SK-N-SH treated with all-trans-retinoic acid at 6 μM for 48 hours (cell line): ENCODE results near the gene MRAP.

Experiments used
- ATAC-seq: fragments of 200-7000 bp; cut with Tn5 transposase; 3 replicates; pipeline ENCODE4 v1.9.1; 2020; ENCODE audit warnings: mild to moderate bottlenecking, moderate library complexity
- ARNTL ChIP-seq: fragments of 450-650 bp; formaldehyde crosslinking; IDR thresholded peaks from 2 replicates; pipeline ENCODE4 v1.5.0; 2020; ENCODE audit warnings: low read depth, mild to moderate bottlenecking, moderate library complexity, borderline replicate concordance
- CSDC2 ChIP-seq: fragments of 250-450 bp; sonication (Bioruptor Pico); IDR thresholded peaks from 2 replicates; pipeline ENCODE4 v1.5.0; 2020; ENCODE audit warnings: mild to moderate bottlenecking, moderate library complexity
- ESRRG ChIP-seq: fragments of 250-450 bp; sonication (Bioruptor Pico); IDR thresholded peaks from 2 replicates; pipeline ENCODE4 v1.6.1; 2021; ENCODE audit warnings: mild to moderate bottlenecking
- GLIS3 ChIP-seq: fragments of 250-450 bp; sonication (Bioruptor Pico); IDR thresholded peaks from 2 replicates; pipeline ENCODE4 v1.5.0; 2020; ENCODE audit warnings: mild to moderate bottlenecking, moderate library complexity
- ISL1 ChIP-seq: fragments of 250-450 bp; sonication (Bioruptor Pico); IDR thresholded peaks from 2 replicates; pipeline ENCODE4 v2.1.2; 2022; ENCODE audit warnings: mild to moderate bottlenecking, moderate library complexity
- OSR1 ChIP-seq: fragments of 250-450 bp; sonication (Bioruptor Pico); IDR thresholded peaks from 2 replicates; pipeline ENCODE4 v1.8.0; 2022; ENCODE audit warnings: moderate library complexity, mild to moderate bottlenecking, inconsistent platforms
- PPARA ChIP-seq: fragments of 250-450 bp; sonication (Bioruptor Pico); IDR thresholded peaks from 2 replicates; pipeline ENCODE4 v1.5.0; 2020; ENCODE audit warnings: mild to moderate bottlenecking, borderline replicate concordance
- RARB ChIP-seq: fragments of 250-450 bp; sonication (Bioruptor Pico); IDR thresholded peaks from 2 replicates; pipeline ENCODE4 v1.8.0; 2021; ENCODE audit warnings: mild to moderate bottlenecking, moderate library complexity
- SNAI2 ChIP-seq: fragments of 250-450 bp; sonication (Bioruptor Pico); IDR thresholded peaks from 2 replicates; pipeline ENCODE4 v1.5.0; 2020; ENCODE audit warnings: mild to moderate bottlenecking, moderate library complexity
- TCF4 ChIP-seq: fragments of 250-450 bp; sonication (Bioruptor Pico); IDR thresholded peaks from 2 replicates; pipeline ENCODE4 v1.8.0; 2021; ENCODE audit warnings: mild to moderate bottlenecking, moderate library complexity, borderline replicate concordance
- ZC3H10 ChIP-seq: fragments of 250-450 bp; sonication (Bioruptor Pico); IDR thresholded peaks from 2 replicates; pipeline ENCODE4 v1.5.1; 2021; ENCODE audit warnings: mild to moderate bottlenecking, moderate library complexity
- ZFP3 ChIP-seq: fragments of 250-450 bp; sonication (Bioruptor Pico); IDR thresholded peaks from 2 replicates; pipeline ENCODE4 v1.5.0; 2020; ENCODE audit warnings: mild to moderate bottlenecking, moderate library complexity
- ZFP30 ChIP-seq: fragments of 450-650 bp; formaldehyde crosslinking; IDR thresholded peaks from 2 replicates; pipeline ENCODE4 v1.5.0; 2022; ENCODE audit warnings: mild to moderate bottlenecking, moderate library complexity
- ZNF565 ChIP-seq: fragments of 450-650 bp; formaldehyde crosslinking; conservative IDR thresholded peaks from 2 replicates; pipeline ENCODE4 v1.5.0; 2020; ENCODE audit warnings: low read depth, mild to moderate bottlenecking, moderate library complexity
- ZNF70 ChIP-seq: fragments of 450-650 bp; formaldehyde crosslinking; IDR thresholded peaks from 2 replicates; pipeline ENCODE4 v1.5.0; 2020; ENCODE audit warnings: mild to moderate bottlenecking, moderate library complexity
- TF ChIP-seq, protein P1 (sequence below): fragments of 250-450 bp; sonication (Bioruptor Pico); IDR thresholded peaks from 2 replicates; pipeline ENCODE4 v1.5.1; 2020; ENCODE audit warnings: low read depth, mild to moderate bottlenecking, moderate library complexity
- TF ChIP-seq, protein P2 (sequence below): fragments of 250-450 bp; sonication (Bioruptor Pico); IDR thresholded peaks from 2 replicates; pipeline ENCODE4 v1.5.1; 2021; ENCODE audit warnings: mild to moderate bottlenecking, moderate library complexity
- TF ChIP-seq, protein P3 (sequence below): fragments of 250-450 bp; sonication (Bioruptor Pico); IDR thresholded peaks from 2 replicates; pipeline ENCODE4 v1.5.0; 2020; ENCODE audit warnings: mild to moderate bottlenecking, moderate library complexity
- TF ChIP-seq, protein P4 (sequence below): fragments of 250-450 bp; sonication (Bioruptor Pico); IDR thresholded peaks from 2 replicates; pipeline ENCODE4 v1.8.0; 2021; ENCODE audit warnings: low read depth, mild to moderate bottlenecking, moderate library complexity, borderline replicate concordance

The MRAP gene

DNA sequence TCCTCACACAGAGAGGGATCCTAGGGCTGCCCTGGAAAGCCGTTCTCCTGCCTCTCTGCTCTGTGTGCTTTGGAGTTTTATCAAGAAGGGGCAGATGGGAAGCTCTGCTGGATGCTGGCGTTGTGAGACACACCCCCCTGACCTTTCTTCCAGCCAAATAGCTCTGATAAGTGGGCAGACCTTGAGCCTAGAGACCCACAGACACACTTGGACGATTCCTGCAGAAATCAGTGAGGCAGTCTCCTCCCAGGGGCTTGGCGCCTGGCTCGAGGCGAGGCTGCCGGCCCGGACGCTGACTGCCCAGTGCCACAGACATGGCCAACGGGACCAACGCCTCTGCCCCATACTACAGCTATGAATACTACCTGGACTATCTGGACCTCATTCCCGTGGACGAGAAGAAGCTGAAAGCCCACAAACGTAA lies at the start of gene MRAP:
MRAP (plus strand) TSS at position 198 of the 424 bp plus-strand sequence; CDS start at position 315, 117 bp downstream.
- TF ChIP-seq OSR1 (CRISPR knock-in tag), result no peak
- TF ChIP-seq GLIS3 (CRISPR knock-in tag), result no peak
- TF ChIP-seq ZNF565 (CRISPR knock-in tag), result no peak
- no peak for TF ChIP-seq ZNF70 (CRISPR knock-in tag)
- TF ChIP-seq TCF4, result no peak
- no peak for TF ChIP-seq ARNTL (CRISPR knock-in tag)
- TF ChIP-seq, protein P1, sequence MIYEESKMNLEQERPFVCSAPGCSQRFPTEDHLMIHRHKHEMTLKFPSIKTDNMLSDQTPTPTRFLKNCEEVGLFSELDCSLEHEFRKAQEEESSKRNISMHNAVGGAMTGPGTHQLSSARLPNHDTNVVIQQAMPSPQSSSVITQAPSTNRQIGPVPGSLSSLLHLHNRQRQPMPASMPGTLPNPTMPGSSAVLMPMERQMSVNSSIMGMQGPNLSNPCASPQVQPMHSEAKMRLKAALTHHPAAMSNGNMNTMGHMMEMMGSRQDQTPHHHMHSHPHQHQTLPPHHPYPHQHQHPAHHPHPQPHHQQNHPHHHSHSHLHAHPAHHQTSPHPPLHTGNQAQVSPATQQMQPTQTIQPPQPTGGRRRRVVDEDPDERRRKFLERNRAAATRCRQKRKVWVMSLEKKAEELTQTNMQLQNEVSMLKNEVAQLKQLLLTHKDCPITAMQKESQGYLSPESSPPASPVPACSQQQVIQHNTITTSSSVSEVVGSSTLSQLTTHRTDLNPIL (CRISPR knock-in tag), result no peak
- no peak for TF ChIP-seq ISL1
- TF ChIP-seq SNAI2 (CRISPR knock-in tag), result no peak
- TF ChIP-seq, protein P2, sequence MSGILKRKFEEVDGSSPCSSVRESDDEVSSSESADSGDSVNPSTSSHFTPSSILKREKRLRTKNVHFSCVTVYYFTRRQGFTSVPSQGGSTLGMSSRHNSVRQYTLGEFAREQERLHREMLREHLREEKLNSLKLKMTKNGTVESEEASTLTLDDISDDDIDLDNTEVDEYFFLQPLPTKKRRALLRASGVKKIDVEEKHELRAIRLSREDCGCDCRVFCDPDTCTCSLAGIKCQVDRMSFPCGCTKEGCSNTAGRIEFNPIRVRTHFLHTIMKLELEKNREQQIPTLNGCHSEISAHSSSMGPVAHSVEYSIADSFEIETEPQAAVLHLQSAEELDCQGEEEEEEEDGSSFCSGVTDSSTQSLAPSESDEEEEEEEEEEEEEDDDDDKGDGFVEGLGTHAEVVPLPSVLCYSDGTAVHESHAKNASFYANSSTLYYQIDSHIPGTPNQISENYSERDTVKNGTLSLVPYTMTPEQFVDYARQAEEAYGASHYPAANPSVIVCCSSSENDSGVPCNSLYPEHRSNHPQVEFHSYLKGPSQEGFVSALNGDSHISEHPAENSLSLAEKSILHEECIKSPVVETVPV (CRISPR knock-in tag), result no peak
- TF ChIP-seq, protein P3, sequence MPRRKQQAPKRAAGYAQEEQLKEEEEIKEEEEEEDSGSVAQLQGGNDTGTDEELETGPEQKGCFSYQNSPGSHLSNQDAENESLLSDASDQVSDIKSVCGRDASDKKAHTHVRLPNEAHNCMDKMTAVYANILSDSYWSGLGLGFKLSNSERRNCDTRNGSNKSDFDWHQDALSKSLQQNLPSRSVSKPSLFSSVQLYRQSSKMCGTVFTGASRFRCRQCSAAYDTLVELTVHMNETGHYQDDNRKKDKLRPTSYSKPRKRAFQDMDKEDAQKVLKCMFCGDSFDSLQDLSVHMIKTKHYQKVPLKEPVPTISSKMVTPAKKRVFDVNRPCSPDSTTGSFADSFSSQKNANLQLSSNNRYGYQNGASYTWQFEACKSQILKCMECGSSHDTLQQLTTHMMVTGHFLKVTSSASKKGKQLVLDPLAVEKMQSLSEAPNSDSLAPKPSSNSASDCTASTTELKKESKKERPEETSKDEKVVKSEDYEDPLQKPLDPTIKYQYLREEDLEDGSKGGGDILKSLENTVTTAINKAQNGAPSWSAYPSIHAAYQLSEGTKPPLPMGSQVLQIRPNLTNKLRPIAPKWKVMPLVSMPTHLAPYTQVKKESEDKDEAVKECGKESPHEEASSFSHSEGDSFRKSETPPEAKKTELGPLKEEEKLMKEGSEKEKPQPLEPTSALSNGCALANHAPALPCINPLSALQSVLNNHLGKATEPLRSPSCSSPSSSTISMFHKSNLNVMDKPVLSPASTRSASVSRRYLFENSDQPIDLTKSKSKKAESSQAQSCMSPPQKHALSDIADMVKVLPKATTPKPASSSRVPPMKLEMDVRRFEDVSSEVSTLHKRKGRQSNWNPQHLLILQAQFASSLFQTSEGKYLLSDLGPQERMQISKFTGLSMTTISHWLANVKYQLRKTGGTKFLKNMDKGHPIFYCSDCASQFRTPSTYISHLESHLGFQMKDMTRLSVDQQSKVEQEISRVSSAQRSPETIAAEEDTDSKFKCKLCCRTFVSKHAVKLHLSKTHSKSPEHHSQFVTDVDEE, result no peak
- TF ChIP-seq ESRRG (CRISPR knock-in tag), result no peak
- TF ChIP-seq PPARA, result no peak
- TF ChIP-seq, protein P4, sequence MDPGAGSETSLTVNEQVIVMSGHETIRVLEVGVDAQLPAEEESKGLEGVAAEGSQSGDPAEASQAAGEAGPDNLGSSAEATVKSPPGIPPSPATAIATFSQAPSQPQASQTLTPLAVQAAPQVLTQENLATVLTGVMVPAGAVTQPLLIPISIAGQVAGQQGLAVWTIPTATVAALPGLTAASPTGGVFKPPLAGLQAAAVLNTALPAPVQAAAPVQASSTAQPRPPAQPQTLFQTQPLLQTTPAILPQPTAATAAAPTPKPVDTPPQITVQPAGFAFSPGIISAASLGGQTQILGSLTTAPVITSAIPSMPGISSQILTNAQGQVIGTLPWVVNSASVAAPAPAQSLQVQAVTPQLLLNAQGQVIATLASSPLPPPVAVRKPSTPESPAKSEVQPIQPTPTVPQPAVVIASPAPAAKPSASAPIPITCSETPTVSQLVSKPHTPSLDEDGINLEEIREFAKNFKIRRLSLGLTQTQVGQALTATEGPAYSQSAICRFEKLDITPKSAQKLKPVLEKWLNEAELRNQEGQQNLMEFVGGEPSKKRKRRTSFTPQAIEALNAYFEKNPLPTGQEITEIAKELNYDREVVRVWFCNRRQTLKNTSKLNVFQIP (CRISPR knock-in tag), result no peak
- TF ChIP-seq ZC3H10 (CRISPR knock-in tag), result no peak
- no peak for TF ChIP-seq ZFP30 (CRISPR knock-in tag)
- no peak for ATAC-seq

DNA sequence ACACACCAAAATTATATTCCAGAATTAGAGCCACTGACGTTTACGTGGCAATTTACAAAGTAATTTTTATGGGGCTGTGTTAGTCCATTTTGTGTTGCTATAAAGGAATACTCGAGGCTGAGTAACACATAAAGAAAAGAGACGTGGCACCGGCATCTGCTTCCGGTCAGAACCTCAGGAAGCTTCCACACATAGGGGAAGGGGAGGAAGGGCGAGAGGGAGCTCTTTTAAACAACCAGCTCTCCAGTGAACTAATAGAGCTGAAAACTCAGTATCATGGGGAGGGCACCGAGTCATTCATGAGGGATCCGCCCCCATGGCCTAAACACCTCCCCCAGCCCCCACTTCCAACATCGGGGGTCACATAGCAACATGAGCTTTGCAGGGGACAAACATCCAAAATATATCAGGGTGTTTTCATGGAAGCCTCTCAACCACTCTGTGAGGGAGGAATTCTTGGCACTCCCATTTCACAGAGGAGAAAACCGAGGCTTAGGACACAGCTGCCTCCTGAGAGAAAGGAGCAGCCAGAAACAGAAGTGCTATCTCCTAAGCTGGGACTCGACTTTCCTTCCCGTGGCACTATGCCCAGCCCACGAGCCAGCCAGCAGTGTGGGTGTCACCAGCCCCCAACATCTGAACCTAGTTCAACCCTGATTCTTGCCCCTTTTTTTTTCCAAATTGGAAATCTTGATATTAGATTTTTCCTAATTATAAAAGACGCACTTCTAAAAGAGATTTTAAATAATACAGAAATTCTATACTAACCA lies 49.0 kb upstream of the MRAP start:
- TF ChIP-seq ZNF70 (CRISPR knock-in tag) (no peak), OSR1 (CRISPR knock-in tag) (no peak), ZFP3 (no peak), SNAI2 (CRISPR knock-in tag) (no peak), CSDC2 (CRISPR knock-in tag) (no peak), ZNF565 (CRISPR knock-in tag) (no peak), ESRRG (CRISPR knock-in tag) (no peak), ARNTL (CRISPR knock-in tag) (no peak), RARB (no peak), GLIS3 (CRISPR knock-in tag) (no peak)
- TF ChIP-seq, protein P4 (CRISPR knock-in tag), result no peak
- TF ChIP-seq, protein P3, result no peak
- no peak for ATAC-seq
